NCI-H510A treated with DMSO at 0.1 percent for 48 hours (cell line): ENCODE results near the gene RBM3.

Experiments used
- DNase-seq: peaks from one replicate; lab custom pipeline; 2025; lab: John Stamatoyannopoulos, UW

RBM3 gene

GRCh38 chrX:48626401-48627298, 52.4 kb downstream of the RBM3 start:
- no peak for DNase-seq
